ENCODE data around the gene KRTAP1-5.

Gene KRTAP1-5

DNA sequence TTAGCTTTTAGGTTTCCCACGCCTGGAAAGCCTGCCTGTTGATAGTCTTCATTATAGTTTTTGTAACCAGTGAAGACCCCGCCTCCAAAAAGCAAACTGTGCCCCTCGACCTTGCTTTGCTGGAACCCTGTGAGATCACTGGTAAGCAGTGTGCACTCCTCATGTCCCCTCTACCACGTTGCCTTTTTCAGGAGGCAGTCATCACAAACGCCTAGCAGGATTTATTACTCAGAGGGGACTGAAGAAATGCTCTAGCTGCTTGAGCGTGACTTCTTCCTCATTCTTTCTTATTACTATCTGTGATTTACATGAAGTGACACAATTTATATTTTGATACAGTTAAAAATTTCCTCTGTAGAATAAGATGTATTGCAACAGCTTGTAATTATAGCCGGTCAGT is 11.6 kb downstream of the KRTAP1-5 start:
- Histone ChIP-seq H3K4me3 (ENCODE audit: low read length) (no peak overlapping the region), H3K4me1 (ENCODE audit: low read length) (no peaks in the 10 kb centered on the region), H2AFZ (ENCODE audit: low read length) (no peak overlapping the region), H3K4me2 (ENCODE audit: low read depth, low read length) (no peak overlapping the region), H3K27me3 (replicated peaks; ENCODE audit: insufficient read depth, low read length) (no peaks in the 10 kb centered on the region), H4K20me1 (ENCODE audit: insufficient read depth, low read length) (no peaks in the 10 kb centered on the region), H3K9ac (ENCODE audit: low read length) (no peak overlapping the region), H3F3A (ENCODE audit: insufficient read depth, low read length) (no peaks in the 10 kb centered on the region), H3K27ac (ENCODE audit: low read length) (no peak overlapping the region), H3K79me2 (ENCODE audit: low read length) (no peaks in the 10 kb centered on the region), H3K36me3 (replicated peaks; ENCODE audit: insufficient read depth, low read length) (no peaks in the 10 kb centered on the region), H3K9me2 (replicated peaks; ENCODE audit: insufficient read depth, low read length) (no peaks in the 10 kb centered on the region; the same call in 1 of the 2 replicates), H3K9me3 (replicated peaks; ENCODE audit: insufficient read depth, low read length) (no peaks in the 10 kb centered on the region)
- no peak for DNase-seq
- TF ChIP-seq EZH2 (optimal IDR thresholded peaks at IDR 0.05; ENCODE audit: low read depth, low read length): no peak
- TF ChIP-seq EZH2phosphoT487 (IDR thresholded peaks at IDR 0.05; ENCODE audit: low read length): no peak
- TF ChIP-seq, protein P1, sequence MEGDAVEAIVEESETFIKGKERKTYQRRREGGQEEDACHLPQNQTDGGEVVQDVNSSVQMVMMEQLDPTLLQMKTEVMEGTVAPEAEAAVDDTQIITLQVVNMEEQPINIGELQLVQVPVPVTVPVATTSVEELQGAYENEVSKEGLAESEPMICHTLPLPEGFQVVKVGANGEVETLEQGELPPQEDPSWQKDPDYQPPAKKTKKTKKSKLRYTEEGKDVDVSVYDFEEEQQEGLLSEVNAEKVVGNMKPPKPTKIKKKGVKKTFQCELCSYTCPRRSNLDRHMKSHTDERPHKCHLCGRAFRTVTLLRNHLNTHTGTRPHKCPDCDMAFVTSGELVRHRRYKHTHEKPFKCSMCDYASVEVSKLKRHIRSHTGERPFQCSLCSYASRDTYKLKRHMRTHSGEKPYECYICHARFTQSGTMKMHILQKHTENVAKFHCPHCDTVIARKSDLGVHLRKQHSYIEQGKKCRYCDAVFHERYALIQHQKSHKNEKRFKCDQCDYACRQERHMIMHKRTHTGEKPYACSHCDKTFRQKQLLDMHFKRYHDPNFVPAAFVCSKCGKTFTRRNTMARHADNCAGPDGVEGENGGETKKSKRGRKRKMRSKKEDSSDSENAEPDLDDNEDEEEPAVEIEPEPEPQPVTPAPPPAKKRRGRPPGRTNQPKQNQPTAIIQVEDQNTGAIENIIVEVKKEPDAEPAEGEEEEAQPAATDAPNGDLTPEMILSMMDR (IDR thresholded peaks at IDR 0.05; ENCODE audit: low read length): no peak

- H3K27ac ChIP-seq (ENCODE audit: low read length): no peak overlapping the region
- no peak for TF ChIP-seq EZH2phosphoT487 (IDR thresholded peaks at IDR 0.05; ENCODE audit: low read length)
- no peak for TF ChIP-seq EZH2 (optimal IDR thresholded peaks at IDR 0.05; ENCODE audit: low read depth, low read length)
- TF ChIP-seq, protein P1 (IDR thresholded peaks at IDR 0.05; ENCODE audit: low read length): no peak
- H3K4me1 ChIP-seq (ENCODE audit: low read length): no peaks in the 10 kb centered on the region
- H3K9me3 ChIP-seq (replicated peaks; ENCODE audit: insufficient read depth, low read length): no peaks in the 10 kb centered on the region
- no peaks in the 10 kb centered on the region; the same call in 1 of the 2 replicates for H3K9me2 ChIP-seq (replicated peaks; ENCODE audit: insufficient read depth, low read length)
- no peak for DNase-seq
- H3K79me2 ChIP-seq (ENCODE audit: low read length): no peaks in the 10 kb centered on the region
- no peaks in the 10 kb centered on the region for H3K27me3 ChIP-seq (replicated peaks; ENCODE audit: insufficient read depth, low read length)
- no peak overlapping the region for H3K4me2 ChIP-seq (ENCODE audit: low read depth, low read length)
- H3F3A ChIP-seq (ENCODE audit: insufficient read depth, low read length): no peaks in the 10 kb centered on the region
- no peak overlapping the region for H3K4me3 ChIP-seq (ENCODE audit: low read length)
- H4K20me1 ChIP-seq (ENCODE audit: insufficient read depth, low read length): no peaks in the 10 kb centered on the region
- H3K9ac ChIP-seq (ENCODE audit: low read length): no peak overlapping the region
- no peak overlapping the region for H2AFZ ChIP-seq (ENCODE audit: low read length)
- no peaks in the 10 kb centered on the region for H3K36me3 ChIP-seq (replicated peaks; ENCODE audit: insufficient read depth, low read length)
These were observed 13.4 kb downstream of the KRTAP1-5 start for GRCh38 chr17:41013606-41014005.

DNA sequence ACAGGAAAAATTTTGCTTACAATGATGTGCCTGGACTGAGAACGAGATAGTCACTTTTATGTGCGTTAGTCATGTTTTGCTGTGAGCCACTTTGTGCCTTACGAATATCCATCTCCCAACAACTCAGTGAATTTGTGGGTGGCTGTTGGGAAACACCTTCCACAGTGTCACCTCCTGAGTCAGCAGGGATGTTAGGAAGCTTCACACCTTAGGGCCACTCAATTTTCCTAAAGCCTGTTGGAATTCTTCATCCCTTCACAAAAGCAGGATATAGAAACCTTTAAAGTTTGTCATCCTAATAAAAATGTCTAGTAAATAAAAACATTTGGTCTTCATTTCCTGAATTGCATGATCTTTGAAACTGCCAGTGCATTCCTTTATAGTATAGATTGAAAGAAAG is 13.8 kb downstream of the KRTAP1-5 start:
- Histone ChIP-seq H3K4me2 (ENCODE audit: low read depth, low read length) (no peak overlapping the region), H3F3A (ENCODE audit: insufficient read depth, low read length) (no peaks in the 10 kb centered on the region), H3K4me1 (ENCODE audit: low read length) (no peaks in the 10 kb centered on the region), H3K9me2 (replicated peaks; ENCODE audit: insufficient read depth, low read length) (no peaks in the 10 kb centered on the region; the same call in 1 of the 2 replicates), H3K36me3 (replicated peaks; ENCODE audit: insufficient read depth, low read length) (no peaks in the 10 kb centered on the region), H3K27ac (ENCODE audit: low read length) (no peak overlapping the region), H3K9me3 (replicated peaks; ENCODE audit: insufficient read depth, low read length) (no peaks in the 10 kb centered on the region), H3K4me3 (ENCODE audit: low read length) (no peak overlapping the region), H3K9ac (ENCODE audit: low read length) (no peak overlapping the region), H3K79me2 (ENCODE audit: low read length) (no peaks in the 10 kb centered on the region), H2AFZ (ENCODE audit: low read length) (no peak overlapping the region), H3K27me3 (replicated peaks; ENCODE audit: insufficient read depth, low read length) (no peaks in the 10 kb centered on the region), H4K20me1 (ENCODE audit: insufficient read depth, low read length) (no peaks in the 10 kb centered on the region)
- DNase-seq: no peak
- TF ChIP-seq, protein P1 (IDR thresholded peaks at IDR 0.05; ENCODE audit: low read length): no peak
- TF ChIP-seq EZH2 (optimal IDR thresholded peaks at IDR 0.05; ENCODE audit: low read depth, low read length) (no peak), EZH2phosphoT487 (IDR thresholded peaks at IDR 0.05; ENCODE audit: low read length) (no peak)
